ENCODE results near the gene SLC34A3. TPM values are rescaled to one million over a fixed set of nuclear protein-coding genes. Genes with fewer than 3 reads are reported as not detected.

Gene SLC34A3
- total RNA-seq, 4 donors from 2014 or later = not detected

- TF ChIP-seq CTCF (IDR thresholded peaks at IDR 0.05; ENCODE audit: low read depth) = no peak
Measured at GRCh38 chr9:137229903-137230704, 597 bp upstream of the SLC34A3 start.

- no peak for TF ChIP-seq CTCF (IDR thresholded peaks at IDR 0.05; ENCODE audit: low read depth)
Measured at GRCh38 chr9:137231372-137232039, 805 bp downstream of the SLC34A3 start.

GRCh38 chr9:137232101-137232500, 1.4 kb downstream of the SLC34A3 start:
- TF ChIP-seq CTCF (IDR thresholded peaks at IDR 0.05; ENCODE audit: low read depth) = no peak

GRCh38 chr9:137232510-137232909, 1.8 kb downstream of the SLC34A3 start:
- TF ChIP-seq CTCF (IDR thresholded peaks at IDR 0.05; ENCODE audit: low read depth) = no peak

GRCh38 chr9:137233143-137233980, 2.7 kb downstream of the SLC34A3 start:
- TF ChIP-seq CTCF (IDR thresholded peaks at IDR 0.05; ENCODE audit: low read depth) = no peak

GRCh38 chr9:137234055-137234697, 3.5 kb downstream of the SLC34A3 start:
- no peak for TF ChIP-seq CTCF (IDR thresholded peaks at IDR 0.05; ENCODE audit: low read depth)

All from subcutaneous adipose tissue (tissue), 4 donors.